ENCODE measurements around the gene LTA4H. TPM values are rescaled to one million over a fixed set of nuclear protein-coding genes. Genes with fewer than 3 reads are reported as not detected.
"Not testable (repeated sequence)": the region's sequence is repeated elsewhere in the genome, so short reads cannot be mapped to it uniquely, and the experiment has no call there.

LTA4H gene
- 64.5 TPM for total RNA-seq

DNA sequence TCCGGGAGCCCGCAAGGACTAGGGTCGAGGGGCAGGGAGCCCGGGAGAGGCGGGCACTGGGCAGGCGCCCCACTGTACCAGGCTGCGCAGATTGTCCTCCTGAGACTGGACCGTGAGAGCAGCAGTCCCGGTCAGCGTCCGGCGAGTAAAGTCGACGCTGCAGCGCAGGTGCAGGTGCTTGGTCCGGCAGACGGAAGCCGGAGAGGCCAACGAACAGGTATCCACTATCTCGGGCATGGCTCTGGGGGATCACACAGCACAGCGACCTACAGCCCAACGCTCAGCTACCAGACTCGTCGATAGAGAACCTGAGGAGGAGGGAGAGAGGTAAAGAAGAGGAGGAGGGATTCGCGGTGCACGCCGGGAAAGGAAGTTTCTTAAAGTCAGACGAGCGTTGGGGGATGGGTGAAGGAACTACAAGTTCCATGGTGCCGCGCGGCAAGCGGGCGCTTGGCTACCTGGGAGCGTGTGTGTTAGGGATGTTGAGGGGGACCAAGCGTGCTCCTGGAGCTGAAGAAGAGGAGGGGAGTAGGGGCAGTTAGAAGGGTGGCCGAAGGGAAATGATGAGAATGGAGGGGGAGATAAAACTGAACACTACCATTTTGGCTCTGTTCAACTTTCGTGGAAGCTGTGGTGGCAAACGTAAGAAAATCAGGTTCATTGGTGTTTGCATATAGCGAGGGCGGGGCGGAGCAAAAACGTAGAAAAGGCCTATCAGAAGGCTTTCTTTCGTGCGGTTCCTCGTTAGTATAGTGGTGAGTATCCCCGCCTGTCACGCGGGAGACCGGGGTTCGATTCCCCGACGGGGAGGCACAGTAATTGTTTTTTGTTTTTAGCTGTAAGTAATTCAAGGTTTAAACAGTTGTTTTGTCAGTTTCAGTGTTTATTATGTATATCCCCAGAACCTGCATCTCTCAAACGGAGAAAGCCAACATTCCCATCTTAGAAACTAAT is at the start of gene LTA4H:
TSS of gene LTA4H (minus strand) at position 305 of the 954 bp plus-strand sequence. CDS start at position 237, 68 bp downstream.
- DNase-seq, result peak; percentile 100

DNA sequence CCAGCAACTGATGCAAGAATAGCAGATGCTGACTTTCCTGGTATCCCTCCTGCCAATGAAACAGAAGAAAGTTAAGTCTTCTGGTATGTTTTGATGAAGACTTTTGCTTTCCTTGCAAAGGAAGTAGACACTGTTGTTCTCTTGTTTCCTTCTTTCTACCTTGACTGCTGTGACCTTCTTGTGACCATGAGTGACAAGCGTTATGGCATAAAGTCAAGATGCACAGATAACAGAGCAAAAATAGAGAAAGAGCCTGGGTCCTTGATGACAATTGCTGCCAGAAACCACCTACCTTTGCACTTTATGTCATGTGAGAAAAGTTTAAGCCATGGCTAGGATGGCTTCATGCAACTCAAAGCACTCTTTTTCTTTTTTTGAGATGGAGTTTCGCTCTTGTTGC is 49.2 kb upstream of the LTA4H start:
- no peak for DNase-seq

DNA sequence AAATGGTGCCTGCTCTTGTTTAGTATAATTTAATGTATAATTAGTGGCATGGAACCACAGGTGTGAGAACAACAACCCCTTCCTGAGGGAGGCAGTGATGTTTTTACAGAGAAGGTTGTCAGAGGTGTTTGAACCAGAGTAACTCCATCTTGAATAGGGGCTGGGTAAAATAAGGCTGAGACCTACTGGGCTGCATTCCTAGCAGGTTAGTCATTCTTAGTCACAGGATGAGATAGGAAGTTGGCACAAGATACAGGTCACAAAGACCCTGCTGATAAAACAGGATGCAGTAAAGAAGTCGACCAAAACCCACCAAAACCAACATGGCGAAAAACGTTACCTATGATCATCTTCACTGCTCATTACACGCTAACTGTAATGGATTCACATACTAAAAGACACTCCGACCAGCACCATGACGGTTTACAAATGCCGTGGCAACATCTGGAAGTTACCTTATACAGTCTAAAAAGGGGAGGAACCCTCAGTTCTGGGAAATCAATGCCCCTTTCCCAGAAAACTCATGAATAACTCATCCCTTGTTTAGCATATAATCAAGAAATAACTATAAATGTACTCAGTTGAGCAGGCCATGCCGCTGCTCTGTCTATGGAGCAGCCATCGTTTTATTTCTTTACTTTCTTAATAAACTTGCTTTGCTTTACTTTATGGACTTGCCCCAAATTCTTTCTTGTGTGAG is 47.8 kb upstream of the LTA4H start:
- DNase-seq, result no peak

DNA sequence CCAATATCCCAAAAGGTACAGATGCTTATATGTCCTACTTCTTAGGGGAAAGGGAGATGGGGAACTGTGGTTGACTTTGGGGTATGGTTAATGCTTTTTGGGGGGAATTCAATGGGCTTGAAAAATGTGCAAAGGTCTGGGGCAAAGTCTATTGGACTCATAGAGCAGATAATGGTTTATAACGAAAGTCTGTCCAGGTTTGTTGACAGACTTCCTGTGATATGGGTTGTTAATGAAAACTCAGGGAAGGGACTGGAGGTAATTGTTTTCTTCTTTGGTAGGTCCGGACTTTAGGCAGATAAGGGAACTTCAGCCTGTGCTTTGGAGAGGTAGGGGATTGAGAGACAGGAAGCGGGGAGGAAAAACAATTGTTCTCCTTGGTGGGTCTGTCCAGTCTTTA is 46.2 kb upstream of the LTA4H start:
- no peak for DNase-seq

DNA sequence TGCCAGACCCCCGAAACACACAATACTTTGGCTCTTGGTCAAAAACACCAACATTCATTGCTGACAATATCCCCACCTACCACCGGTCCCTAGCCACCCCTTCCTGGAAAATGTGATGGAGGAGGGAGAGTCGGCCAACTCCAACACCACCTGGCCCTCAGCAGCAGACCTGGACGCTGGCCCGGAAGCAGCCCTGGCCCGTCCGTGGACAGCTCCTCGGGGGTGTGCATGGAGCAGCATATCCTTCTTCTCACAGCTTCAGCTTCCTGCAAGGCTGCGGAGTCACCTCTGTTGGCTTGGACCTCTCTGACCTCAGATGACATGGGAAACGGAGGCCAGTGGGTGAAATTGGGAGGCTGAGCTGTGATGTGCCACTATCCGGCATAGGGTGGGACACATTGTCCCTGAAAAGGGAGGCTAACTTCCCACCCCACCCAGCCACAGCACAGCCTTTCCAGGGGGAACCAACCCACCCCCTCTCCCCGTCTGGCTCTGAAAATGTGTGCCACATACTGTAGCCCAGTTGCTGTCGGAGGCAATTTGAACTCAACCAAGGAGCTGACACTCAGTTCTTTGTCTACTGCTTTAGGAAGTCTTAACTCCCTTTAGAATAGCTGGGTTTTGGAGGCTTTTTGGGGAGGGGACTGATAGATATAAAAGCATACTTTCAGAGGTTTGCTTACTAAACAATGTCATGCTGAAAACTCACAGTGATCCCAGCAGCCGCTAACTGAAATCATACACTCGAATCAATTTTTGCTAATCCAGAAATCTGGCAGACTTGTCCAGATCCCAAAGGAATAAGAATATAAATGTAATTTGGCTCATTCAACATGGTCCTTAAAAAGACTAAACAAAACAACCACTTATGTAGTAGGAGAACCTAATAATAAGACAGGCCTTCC is 43.1 kb upstream of the LTA4H start:
- DNase-seq, result peak; percentile 83

DNA sequence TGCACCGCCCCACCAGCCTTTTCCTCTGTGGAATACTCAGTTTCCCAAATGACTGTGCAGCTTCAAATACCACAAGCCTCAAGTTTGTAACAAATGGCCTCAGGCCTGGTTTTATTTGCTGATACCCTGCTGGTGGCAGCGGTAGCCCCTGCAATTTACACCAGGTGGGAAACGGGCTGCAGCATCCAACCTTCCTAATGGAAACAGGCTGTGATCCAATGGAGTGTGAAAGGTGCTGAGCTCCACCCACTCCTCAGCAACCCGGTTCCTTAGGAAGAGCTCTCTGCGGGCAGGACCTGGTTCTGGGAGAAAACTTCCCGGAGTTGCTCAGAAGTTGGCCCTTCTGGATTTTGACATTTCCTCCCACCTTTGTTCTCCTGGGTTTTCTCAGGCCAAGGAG is 41.7 kb upstream of the LTA4H start:
- DNase-seq, result no peak

DNA sequence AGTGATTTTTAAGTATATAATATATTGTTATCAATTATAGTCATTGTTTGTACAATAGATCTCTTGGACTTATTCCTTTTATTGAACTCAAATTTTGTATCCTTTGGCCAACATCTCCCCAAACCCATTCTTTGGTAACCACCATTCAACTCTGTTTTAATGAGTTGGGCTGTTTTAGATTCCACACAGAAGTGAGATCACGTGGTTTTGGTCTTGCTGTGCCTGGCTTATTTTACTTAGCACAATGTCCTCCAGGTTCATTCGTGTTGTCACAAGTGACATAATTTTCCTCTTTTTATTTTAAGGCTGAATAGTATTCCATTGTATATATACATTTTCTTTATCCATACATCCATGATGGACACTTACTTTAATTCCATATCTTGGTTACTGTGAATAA is 40.2 kb upstream of the LTA4H start:
- DNase-seq, result no peak

DNA sequence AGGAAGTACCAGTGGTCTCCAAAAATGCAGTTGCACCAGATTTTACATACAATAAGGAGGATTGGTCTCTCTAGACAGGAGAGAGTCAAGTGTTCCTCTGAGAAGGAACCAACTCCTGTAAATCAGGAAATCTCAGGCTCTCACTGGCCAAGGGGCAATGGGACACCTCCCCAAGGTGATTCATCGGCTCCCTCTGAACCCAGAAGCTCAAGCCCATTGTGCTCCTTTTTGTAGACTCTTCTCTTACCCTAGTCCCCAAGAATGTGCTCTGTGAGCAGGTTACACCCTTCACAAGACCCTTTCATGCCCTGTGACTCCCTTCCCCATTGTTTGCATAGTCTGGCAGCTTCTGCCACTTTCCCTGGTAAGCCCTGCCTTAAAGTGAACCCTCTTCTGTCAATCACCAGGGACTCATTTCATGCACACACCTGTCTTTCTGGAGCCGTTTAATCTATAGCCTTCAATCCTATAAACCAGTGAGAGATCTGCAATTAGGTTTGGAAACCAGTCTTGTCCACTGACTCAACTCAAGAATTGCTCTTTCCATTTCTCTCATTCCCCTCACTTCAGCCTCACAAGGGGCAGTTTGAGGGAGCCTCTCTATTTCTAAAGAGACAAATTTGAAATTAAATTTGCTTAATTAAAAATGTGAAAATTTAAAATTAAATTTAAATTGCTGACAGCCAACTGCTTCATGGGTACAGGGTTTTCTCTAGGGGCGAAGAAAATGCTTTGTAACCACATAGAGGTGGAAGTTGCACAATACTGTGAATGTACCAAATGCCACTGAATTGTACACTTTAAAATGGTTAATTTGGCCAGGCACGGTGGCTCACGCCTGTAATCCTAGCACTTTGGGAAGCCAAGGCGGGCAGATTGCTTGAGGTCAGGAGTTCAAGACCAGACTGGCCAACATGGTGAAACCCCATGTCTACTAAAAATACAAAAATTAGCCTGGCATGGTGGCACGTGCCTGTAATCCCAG is 38.3 kb upstream of the LTA4H start:
- DNase-seq, result peak; percentile 47

DNA sequence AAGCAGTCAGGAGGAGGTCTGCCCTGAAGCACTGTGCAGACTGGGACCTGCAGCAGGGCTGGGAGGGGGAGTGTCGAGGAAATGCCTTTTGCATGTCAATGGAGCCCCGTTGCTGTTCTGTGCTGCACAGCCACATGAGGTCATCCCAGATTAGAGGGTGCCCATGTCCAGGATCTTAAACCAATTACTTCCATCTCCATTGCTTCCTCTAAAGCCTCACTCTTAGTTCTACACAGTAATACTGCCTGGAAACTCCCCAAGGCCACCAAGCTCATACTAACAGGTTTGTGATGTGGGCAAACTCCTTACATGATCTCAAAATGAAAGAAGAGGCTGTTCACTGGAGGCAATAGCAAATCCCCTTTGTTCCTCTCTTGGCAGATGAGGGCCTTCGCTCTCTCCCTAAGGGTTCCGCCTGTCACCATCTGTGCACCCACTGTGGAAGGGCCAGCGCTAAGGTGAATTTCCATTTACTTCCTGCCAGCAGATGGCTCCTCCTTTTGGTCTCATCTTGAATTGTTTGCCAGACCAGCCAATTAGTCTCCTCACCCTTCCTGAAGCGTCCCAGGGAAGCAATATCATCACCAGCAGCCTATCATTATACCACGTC is 35.4 kb upstream of the LTA4H start:
- DNase-seq, result no peak

DNA sequence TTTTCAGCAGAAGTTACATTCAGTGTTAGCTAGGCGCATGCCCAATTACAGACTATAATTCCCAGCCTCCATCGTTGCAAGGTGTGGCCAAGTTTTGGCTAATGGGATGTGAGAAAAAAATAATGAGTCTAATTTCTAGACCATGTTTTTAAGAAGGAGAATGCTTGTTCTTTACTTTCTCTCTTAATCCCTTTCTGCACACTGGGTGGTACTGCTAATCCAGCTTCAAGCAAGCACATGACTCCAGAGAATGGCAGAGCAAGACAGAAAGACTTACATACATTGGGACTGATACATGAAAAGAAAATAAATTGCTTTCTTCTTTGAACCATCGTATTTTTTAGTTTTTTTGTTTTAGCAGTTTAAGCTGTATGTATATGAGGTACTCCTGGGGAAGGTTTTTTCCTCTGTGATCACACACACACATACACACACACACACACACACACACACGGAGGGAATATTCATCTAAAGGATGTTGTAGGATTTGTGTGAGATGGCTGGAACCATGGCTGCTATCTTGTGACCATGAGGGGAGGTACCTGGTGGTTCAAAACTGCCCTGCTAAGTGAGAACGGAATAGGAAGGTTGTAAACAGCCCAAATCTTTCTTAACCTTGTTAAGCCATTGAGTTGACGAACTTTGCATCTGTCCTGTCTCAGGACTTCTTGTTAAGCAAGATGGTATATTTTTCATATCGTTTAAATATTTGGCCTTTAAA is 34.3 kb upstream of the LTA4H start:
- no peak for DNase-seq

DNA sequence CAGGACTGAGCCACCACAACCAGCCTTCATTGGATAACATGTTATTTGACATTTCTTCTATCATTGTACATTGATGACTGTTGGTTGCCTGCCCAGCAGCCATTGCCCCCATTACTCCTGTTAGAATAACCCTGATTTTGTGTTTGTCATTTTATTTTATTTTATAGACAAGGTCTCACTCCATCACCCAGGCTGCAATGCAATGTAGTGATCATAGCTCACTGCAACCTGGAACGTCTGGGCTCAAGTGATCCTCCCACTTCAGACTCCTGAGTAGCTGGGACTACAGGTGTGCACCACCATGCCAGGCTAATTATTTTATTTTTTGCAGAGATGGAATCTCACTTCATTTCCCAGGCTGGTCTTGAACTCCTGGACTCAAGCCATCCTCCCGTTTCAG is 33.2 kb upstream of the LTA4H start:
- no peak for DNase-seq

DNA sequence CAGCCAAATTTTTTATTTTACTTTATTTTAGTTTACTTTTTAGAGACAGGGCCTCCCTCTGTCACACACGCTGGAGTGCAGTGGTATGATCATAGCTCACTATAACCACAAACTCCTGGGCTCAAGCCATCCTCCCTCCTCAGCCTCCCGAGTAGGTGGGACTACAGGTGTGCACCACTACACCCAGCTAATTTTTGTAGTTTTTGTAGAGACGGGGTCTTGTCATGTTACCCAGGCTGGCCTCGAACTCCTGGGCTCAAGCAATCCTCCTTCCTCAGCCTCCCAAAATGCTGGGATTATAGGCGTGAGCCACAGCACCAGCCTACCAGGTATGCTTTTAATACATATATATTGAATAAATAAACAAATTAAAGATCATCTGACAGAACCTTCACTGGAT is 32.7 kb upstream of the LTA4H start:
- no peak for DNase-seq

DNA sequence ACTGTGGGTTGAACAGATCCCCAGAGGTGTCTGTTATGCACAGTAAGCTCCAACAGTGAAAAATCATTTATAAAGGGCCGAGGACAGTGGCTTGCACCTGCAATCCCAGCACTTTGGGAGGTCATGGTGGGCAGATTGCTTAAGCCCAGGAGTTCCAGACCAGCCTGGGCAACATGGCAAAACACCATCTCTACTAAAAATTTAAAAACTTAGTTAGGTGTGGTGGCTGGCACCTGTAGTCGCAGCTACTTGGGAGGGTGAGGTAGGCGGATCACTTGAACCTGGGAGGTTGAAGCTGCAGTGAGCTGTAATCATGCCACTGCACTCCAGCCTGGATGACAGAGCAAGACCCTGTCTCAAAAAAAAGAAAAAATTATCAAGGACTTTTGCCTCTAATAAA is 30.4 kb upstream of the LTA4H start:
- DNase-seq, result not testable (repeated sequence)

DNA sequence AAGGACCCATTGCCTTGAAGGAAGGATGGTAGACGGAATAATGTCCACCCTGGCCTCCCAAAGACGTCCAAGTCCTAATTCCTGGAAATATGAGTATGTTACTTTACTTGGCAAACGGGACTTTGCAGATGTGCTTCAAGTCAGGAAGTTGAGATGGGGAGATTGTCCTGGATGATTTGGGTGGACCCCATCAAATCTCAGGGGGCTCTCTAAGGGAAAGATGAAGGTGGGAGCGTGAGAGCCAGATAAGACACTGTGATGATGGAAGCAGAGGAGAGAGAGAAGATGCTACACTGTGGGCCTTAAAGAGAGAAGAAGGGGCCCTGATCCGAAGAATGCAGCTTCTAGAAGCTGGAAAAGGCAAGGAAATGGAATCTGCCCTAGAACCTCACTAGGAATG is 29.6 kb upstream of the LTA4H start:
- DNase-seq, result no peak

DNA sequence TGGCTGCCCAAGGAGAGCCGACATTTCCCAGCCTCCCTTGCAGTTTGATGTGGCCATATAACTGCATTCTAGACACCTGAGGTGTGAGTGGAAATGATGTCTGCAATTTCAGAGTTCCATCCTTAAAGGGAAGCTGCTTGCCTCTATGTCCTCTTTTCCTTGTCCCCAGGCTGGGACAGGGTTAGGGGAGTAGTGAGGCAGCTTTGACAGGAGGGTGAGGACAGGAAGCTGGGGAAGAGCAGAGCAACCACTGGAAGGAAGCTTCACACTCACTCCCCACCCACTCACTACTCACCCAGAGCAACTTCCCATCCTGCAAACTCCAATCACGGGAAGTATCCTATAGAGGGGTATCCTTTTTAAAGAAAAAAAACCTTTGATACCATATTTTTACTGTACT is 28.9 kb upstream of the LTA4H start:
- DNase-seq, result no peak

DNA sequence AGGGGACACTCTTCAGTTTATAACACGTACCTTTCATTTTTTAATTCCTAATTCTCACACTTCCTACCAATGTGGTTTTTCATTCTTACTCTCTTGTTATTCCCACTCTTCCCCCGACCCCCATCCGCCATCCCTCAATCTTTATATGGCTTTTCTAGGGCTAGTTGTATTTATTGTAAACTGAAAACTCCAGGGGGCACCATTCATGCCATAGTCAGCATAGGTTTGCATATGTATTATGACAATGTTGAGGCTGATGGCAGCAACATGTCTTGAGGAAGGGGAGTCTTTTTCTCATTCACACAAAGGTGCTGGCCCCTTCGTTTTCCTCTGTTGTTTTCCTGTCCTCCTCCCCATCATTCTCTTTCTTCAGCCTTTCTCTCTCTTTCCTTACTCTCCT is 27.7 kb upstream of the LTA4H start:
- no peak for DNase-seq

DNA sequence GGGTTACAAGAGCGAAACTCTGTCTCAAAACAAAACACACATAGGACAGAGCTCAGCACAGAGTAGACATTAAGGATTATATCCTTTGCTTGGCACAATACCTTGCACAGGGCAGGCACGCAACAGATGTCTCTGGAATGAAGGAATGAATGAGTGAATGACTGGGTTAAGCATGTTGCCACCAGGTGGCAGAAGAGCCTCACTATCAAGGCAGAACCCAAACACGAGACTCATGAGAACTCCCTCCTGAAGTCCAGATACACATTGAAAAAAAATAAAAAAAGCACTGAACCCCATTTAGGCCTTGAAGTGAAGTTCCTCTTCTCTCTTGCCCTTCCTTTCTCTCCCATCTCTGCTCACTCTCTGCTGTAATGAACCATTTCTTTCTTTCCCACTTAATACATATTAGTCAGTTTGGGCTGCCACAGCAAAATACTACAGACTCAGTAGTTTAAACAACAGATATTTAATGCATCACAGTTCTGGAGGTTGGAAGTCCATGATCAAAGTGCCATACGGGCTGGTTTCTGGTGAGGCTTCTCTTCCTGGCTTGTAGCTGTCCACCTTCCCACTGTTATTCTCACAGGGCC is 26.6 kb upstream of the LTA4H start:
- DNase-seq, result peak; percentile 88

DNA sequence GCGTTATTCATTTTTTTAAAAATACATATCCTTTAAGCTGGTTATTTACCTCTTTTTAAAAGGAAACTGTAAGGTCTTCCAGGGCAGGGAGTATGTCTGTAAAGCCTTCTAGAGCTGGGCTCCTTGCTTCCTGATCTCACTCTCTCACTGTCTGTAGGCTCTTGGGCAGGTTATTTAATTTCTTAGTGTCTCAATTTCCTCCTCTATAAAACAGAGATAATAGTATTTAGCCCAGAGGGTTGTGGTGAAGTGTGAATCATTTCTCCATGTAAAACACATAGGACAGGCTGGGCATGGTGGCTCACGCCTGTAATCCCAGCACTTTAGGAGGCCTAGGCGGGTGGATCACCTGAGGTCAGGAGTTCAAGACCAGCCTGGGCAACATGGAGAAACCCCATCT is 25.9 kb upstream of the LTA4H start:
- DNase-seq, result no peak

DNA sequence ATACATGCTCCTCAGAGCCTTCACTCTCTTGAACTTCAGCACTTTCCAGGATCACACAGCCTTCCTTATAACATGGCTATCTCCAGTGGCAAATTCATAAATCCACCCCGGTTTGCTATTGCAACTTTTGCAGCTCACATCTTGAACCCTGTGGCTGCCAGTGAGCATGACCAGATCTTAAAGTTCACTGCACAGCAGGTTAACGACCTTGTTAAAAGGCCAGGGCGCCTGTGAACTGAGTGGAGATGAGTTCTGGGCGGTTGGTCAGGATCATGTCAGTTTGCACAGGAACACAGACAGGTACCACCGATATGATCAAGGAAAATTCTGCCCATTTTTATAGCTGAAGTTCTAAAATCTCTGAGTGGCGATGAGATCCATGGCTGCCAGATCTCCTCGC is 24.7 kb upstream of the LTA4H start:
- DNase-seq, result no peak
